WERI-Rb-1 (cell line): ENCODE measurements around the gene WARS2.

Experiments
- DNase-seq: peaks from one replicate; pipeline ENCODE4 v3.0.0-alpha.2; 2020
- H3K27ac ChIP-seq: fragments of 250-450 bp; sonication (Bioruptor Pico); 2 replicates; pipeline ENCODE4 v1.5.1; 2020; ENCODE audit warnings: mild to moderate bottlenecking, moderate library complexity
- H3K27me3 ChIP-seq: fragments of 250-450 bp; sonication (Bioruptor Pico); 2 replicates; pipeline ENCODE4 v1.5.1; 2021; ENCODE audit warnings: mild to moderate bottlenecking, low read depth, moderate library complexity; ENCODE audit not compliant: insufficient read depth, severe bottlenecking
- H3K36me3 ChIP-seq: fragments of 250-450 bp; sonication (Bioruptor Pico); 2 replicates; pipeline ENCODE4 v1.5.1; 2020; ENCODE audit warnings: mild to moderate bottlenecking, moderate library complexity
- H3K4me3 ChIP-seq: 2 replicates; pipeline ENCODE4 v1.5.1; 2011; ENCODE audit warnings: low read depth, mild to moderate bottlenecking, control low read depth, low read length
- H3K9me3 ChIP-seq: fragments of 250-450 bp; sonication (Bioruptor Pico); 2 replicates; pipeline ENCODE4 v1.5.1; 2021; ENCODE audit warnings: mild to moderate bottlenecking, moderate library complexity; ENCODE audit not compliant: severe bottlenecking
- TF ChIP-seq, protein P1 (sequence below): IDR thresholded peaks from 2 replicates; pipeline ENCODE4 v1.5.1; 2011; ENCODE audit warnings: low read depth, mild to moderate bottlenecking, control low read depth, inconsistent platforms, low read length

The WARS2 gene

DNA sequence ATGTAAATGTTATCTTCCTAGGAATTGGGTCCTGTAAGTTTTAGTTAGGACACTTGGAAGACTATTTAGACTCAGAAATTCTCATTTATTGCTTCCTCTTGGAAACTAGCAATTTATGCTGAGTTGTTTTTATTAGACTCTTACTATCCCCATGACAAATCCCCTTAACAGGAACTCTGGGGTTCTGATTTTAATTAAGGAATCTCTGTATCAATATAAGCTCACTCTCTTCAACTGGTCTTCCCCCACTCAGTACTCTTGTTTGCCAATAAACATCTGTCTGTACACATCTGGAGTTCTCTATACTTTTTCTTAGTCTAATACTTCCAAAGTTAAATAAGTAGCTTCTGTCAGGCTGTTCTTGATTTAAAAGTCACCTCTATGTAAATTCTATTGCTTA lies 88.2 kb downstream of the WARS2 start:
- DNase-seq: no peak
- TF ChIP-seq, protein P1, sequence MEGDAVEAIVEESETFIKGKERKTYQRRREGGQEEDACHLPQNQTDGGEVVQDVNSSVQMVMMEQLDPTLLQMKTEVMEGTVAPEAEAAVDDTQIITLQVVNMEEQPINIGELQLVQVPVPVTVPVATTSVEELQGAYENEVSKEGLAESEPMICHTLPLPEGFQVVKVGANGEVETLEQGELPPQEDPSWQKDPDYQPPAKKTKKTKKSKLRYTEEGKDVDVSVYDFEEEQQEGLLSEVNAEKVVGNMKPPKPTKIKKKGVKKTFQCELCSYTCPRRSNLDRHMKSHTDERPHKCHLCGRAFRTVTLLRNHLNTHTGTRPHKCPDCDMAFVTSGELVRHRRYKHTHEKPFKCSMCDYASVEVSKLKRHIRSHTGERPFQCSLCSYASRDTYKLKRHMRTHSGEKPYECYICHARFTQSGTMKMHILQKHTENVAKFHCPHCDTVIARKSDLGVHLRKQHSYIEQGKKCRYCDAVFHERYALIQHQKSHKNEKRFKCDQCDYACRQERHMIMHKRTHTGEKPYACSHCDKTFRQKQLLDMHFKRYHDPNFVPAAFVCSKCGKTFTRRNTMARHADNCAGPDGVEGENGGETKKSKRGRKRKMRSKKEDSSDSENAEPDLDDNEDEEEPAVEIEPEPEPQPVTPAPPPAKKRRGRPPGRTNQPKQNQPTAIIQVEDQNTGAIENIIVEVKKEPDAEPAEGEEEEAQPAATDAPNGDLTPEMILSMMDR: no peak
- H3K9me3 ChIP-seq: no peaks in the 10 kb centered on the region
- H3K27ac ChIP-seq: no peak overlapping the region
- H3K4me3 ChIP-seq: no peak overlapping the region
- H3K27me3 ChIP-seq: no peaks in the 10 kb centered on the region
- no peaks in the 10 kb centered on the region for H3K36me3 ChIP-seq

DNA sequence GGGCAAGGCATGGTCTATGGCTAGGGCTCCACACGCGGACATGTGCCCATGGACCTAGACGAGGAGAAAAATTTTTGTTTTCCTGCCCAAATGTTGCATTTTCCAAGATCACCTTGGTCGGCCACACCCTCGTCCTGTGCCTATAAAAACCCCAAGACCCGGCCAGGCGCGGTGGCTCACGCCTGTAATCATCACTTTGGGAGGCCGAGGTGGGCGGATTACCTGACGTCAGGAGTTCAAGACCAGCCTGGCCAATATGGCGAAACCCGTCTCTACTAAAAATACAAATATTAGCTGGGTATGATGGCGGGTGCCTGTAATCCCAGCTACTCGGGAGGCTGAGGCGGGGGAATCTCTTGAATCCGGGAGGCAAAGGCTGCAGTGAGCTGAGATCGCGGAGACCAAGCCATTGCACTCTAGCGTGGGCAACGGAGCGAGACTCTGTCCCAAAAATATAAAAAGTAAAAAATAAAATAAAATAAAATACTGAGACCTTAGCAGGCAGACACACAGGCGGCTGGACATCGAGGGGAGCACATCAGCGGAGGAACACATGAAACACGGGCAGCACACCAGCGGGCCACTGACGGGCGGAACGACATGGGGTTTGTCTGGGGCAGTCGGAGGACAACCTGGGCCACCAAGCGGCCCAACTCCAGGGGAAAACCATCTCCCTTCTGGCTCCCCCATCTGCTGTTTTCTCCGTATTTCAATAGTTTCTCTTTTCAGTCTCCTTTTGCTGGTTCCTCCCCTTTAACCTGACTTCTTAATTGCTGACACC lies 91.6 kb downstream of the WARS2 start:
- H3K27me3 ChIP-seq: no peaks in the 10 kb centered on the region
- DNase-seq: no peak
- no peak overlapping the region for H3K4me3 ChIP-seq
- TF ChIP-seq, protein P1: no peak
- no peaks in the 10 kb centered on the region for H3K36me3 ChIP-seq
- H3K9me3 ChIP-seq: no peaks in the 10 kb centered on the region
- no peak overlapping the region for H3K27ac ChIP-seq

DNA sequence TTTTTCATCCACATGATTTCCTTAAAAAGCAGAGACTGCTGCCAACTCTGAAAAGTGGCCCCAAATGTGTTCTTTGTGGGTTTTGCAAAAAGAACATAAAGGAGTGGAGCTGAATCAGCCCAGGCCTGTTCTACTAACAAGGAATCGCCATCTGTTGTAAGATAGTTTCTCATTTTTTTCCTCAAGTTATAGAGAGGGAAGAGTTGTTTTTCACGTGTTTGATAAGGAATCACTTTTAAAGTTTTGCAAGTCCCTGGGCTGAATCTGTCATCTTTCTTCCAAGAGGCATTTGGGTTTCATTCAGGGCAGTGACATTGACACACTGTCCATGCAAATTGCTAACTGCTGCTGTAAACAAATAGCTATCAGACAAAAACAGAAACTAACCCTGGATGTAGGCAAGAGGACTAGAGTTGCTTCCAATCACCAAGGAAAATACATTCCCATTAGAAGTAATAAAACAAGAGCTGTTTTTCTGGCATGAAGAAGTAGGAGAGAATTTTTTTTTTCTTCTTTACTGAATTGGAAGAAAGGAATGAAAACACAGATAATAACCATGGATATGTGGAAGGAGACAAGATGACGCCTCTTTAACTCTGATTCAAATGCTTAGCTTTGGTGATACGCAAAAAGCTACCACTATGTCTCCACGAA lies 93.5 kb downstream of the WARS2 start:
- DNase-seq: no peak
- H3K27ac ChIP-seq: no peak overlapping the region
- H3K4me3 ChIP-seq: no peak overlapping the region
- H3K9me3 ChIP-seq: no peaks in the 10 kb centered on the region
- TF ChIP-seq, protein P1: no peak
- no peaks in the 10 kb centered on the region for H3K36me3 ChIP-seq
- H3K27me3 ChIP-seq: no peaks in the 10 kb centered on the region

DNA sequence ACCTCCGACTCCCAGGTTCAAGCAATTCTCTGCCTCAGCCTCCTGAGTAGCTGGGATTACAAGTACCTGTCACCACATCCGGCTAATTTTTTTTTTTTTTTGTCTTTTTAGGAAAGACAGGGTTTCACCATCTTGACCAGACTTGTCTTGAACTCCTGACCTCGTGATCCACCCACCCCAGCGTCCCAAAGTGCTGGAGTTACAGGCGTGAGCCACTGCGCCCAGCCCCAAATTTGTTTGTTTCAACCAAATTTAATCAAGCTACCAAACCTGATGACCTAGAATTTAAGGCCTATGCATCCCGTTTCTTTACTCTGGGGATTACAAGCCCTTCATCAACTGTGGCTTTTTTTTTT lies 94.0 kb downstream of the WARS2 start:
- no peaks in the 10 kb centered on the region for H3K9me3 ChIP-seq
- no peak overlapping the region for H3K27ac ChIP-seq
- H3K27me3 ChIP-seq: no peaks in the 10 kb centered on the region
- H3K4me3 ChIP-seq: no peak overlapping the region
- H3K36me3 ChIP-seq: no peaks in the 10 kb centered on the region
- DNase-seq: no peak
- TF ChIP-seq, protein P1: no peak

DNA sequence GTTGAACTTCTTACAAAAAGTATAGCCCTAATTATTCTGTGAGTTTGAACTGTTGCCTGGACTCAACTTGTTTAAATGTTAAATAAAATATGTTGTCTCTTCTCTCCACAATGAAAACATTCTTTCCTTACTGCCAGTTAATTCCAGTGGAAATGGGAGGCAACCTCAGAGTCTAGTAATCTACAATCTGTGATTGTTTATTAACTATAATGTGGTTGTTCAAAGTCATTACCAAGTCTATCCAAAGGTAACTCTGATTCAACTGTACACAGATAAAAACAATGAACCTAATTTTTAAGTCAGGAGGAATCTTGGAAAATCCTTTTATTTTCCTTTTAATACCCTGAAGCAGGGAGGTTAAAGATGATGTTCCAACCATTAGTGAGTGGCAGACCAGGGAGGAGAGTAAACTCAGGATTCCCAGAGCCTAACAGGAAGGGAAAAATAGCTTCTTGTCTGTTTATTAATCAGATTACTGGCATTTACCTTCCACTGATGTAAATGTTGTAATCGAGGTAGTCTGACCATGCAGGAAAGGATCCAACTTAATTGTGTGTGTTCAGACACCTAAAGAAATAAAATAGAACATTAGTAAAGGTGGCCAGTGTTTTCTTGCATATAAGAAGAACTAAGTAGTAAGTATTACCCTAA lies 95.2 kb downstream of the WARS2 start:
- no peak for DNase-seq
- TF ChIP-seq, protein P1: no peak
- Histone ChIP-seq H3K36me3 (no peaks in the 10 kb centered on the region), H3K9me3 (no peaks in the 10 kb centered on the region), H3K27me3 (no peaks in the 10 kb centered on the region), H3K4me3 (no peak overlapping the region), H3K27ac (no peak overlapping the region)
